GM12891 (cell line): ENCODE measurements around the gene SIX4.

Experiments used
- PAX5 ChIP-seq: IDR thresholded peaks from 2 replicates; pipeline ENCODE4 v1.6.1; 2011; ENCODE audit warnings: low read length, moderate library complexity, mild to moderate bottlenecking; ENCODE audit not compliant: insufficient read depth, severe bottlenecking
- POLR2A ChIP-seq: IDR thresholded peaks from 2 replicates; pipeline ENCODE4 v1.6.1; 2011; ENCODE audit warnings: low read depth, low read length, control low read depth
- POLR2AphosphoS5 ChIP-seq: IDR thresholded peaks from 2 replicates; pipeline ENCODE4 v1.6.1; 2011; ENCODE audit warnings: low read depth, low read length, control low read depth
- POU2F2 ChIP-seq: IDR thresholded peaks from 2 replicates; pipeline ENCODE4 v1.6.1; 2011; ENCODE audit warnings: low read depth, mild to moderate bottlenecking, control low read depth, low read length, moderate library complexity
- SPI1 ChIP-seq: IDR thresholded peaks from 2 replicates; pipeline ENCODE4 v1.6.1; 2011; ENCODE audit warnings: low read depth, low read length, control low read depth
- TAF1 ChIP-seq: IDR thresholded peaks from 2 replicates; pipeline ENCODE4 v1.6.1; 2011; ENCODE audit warnings: low read depth, low read length, control low read depth

- TF ChIP-seq POLR2A (no peak), TAF1 (no peak), POLR2AphosphoS5 (no peak), SPI1 (no peak), POU2F2 (no peak), PAX5 (no peak)
Measured at GRCh38 chr14:60670989-60671388, 53.2 kb downstream of the SIX4 start.
